Adipocyte (in vitro differentiated cells): Measurements from ENCODE around the gene HOXB9.

ENCODE experiments used
- DNase-seq: peaks from one replicate; pipeline ENCODE4 v3.0.0-alpha.2; 2015; ENCODE audit warnings: low read depth
- H3K27me3 ChIP-seq: replicated peaks from 2 replicates; pipeline ENCODE4 v1.7.0; 2013; ENCODE audit warnings: mild to moderate bottlenecking, low read length, moderate library complexity; ENCODE audit not compliant: control insufficient read depth, insufficient read depth
- H3K36me3 ChIP-seq: 2 replicates; pipeline ENCODE4 v1.7.0; 2013; ENCODE audit warnings: low read length, mild to moderate bottlenecking, moderate library complexity; ENCODE audit not compliant: control insufficient read depth, insufficient read depth, severe bottlenecking
- H3K4me1 ChIP-seq: 2 replicates; pipeline ENCODE4 v1.7.0; 2013; ENCODE audit warnings: mild to moderate bottlenecking, low read length, moderate library complexity; ENCODE audit not compliant: control insufficient read depth, insufficient read depth
- H3K4me3 ChIP-seq: 2 replicates; pipeline ENCODE4 v1.7.0; 2013; ENCODE audit warnings: mild to moderate bottlenecking, low read length, moderate library complexity
- H3K9ac ChIP-seq: 2 replicates; pipeline ENCODE4 v1.7.0; 2013; ENCODE audit warnings: mild to moderate bottlenecking, low read length, moderate library complexity
- H3K9me3 ChIP-seq: 2 replicates; pipeline ENCODE4 v1.7.0; 2013; ENCODE audit warnings: mild to moderate bottlenecking, low read length, moderate library complexity; ENCODE audit not compliant: control insufficient read depth

Gene HOXB9

DNA sequence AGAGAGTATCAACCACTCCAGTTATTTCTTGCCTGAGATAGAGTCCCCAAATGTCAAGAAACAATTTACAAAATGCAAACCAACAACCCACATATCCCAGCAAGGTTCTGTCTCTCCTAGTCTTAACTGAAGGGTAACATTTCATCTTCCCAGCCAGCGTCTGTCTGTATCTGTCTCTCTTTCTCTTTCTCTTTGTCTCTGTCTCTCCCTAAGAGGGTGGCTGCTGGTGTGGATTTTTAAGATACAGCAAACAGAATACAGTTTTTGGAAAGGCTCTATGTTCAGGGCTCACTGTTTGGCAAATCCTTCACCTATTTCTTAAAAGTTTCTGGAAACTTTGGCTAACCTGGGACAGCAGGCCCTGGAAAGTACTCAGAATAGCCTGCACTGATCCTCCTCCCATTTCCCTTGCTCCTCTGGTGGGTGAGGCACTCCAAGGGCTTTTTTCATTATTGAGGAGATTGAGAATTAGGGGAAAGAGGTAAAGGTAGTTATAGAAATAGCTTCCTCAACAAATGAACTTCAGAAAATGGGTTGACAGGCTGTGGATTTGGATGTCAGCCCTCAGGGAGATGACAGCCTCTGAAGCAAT, 54.2 kb downstream of the HOXB9 start:
- Histone ChIP-seq H3K9ac (peak overlapping the region; percentile 88), H3K27me3 (no peaks in the 10 kb centered on the region), H3K4me1 (peaks cover 88% of the 10 kb centered on the region), H3K4me3 (peak overlapping the region; percentile 73), H3K36me3 (no peaks in the 10 kb centered on the region), H3K9me3 (no peaks in the 10 kb centered on the region)
- no peak for DNase-seq
